ENCODE results near the gene MRGPRE.

GRCh38 chr11:3180869-3181268 is 51.3 kb downstream of the MRGPRE start:
- no peak for TF ChIP-seq CTCF (optimal IDR thresholded peaks at IDR 0.05 in 1 of 3, IDR thresholded peaks at IDR 0.05 in 1 of 3, conservative IDR thresholded peaks at IDR 0.05 in 1 of 3; ENCODE audit: extremely low read depth in 1 of 3, insufficient read depth in 2 of 3, low read length in 3 of 3)
- no peak for TF ChIP-seq EZH2 (IDR thresholded peaks at IDR 0.05; ENCODE audit: low read length)

Measured in keratinocyte (primary cell).